Stimulated activated CD4-positive, alpha-beta T cell treated with anti-CD3 and anti-CD28 coated beads, Interleukin-1b, Interleukin-23, amount 100 ng/mL, for 24 hours (primary cell): ENCODE data around the gene MXI1.

ENCODE experiments used
- DNase-seq, 4 experiments: peaks; one replicate each; pipeline ENCODE4 v3.0.0-alpha.2; 2020; ENCODE audit warnings: low read depth in 4 of 4, low spot score in 1 of 4

Gene MXI1

GRCh38 chr10:110215286-110216170 is 8.1 kb downstream of the MXI1 start:
- DNase-seq = no peak

- DNase-seq = no peak
These were observed 8.8 kb downstream of the MXI1 start for GRCh38 chr10:110216240-110216639.

GRCh38 chr10:110216942-110217661 is 9.7 kb downstream of the MXI1 start:
- no peak for DNase-seq

GRCh38 chr10:110217662-110218008 is 10.2 kb downstream of the MXI1 start:
- DNase-seq = no peak

GRCh38 chr10:110218632-110219031 is 11.2 kb downstream of the MXI1 start:
- no peak for DNase-seq

- DNase-seq = no peak
These were observed 12.5 kb downstream of the MXI1 start for GRCh38 chr10:110219884-110220283.

- no peak for DNase-seq
These were observed 13.0 kb downstream of the MXI1 start for GRCh38 chr10:110220398-110220797.

- DNase-seq = no peak
These were observed 13.8 kb downstream of the MXI1 start for GRCh38 chr10:110221044-110221720.

- DNase-seq = peak in 2 of 4 experiments; percentile 63 to 74
These were observed 14.4 kb downstream of the MXI1 start for GRCh38 chr10:110221721-110222261.

GRCh38 chr10:110222641-110223297 is 15.4 kb downstream of the MXI1 start:
- DNase-seq = no peak

GRCh38 chr10:110223298-110223925 is 16.0 kb downstream of the MXI1 start:
- DNase-seq = no peak

- DNase-seq = no peak
These were observed 17.6 kb downstream of the MXI1 start for GRCh38 chr10:110224992-110225391.

GRCh38 chr10:110225441-110225755 is 18.0 kb downstream of the MXI1 start:
- DNase-seq = no peak

- DNase-seq = peak; percentile 67 to 83 (median 74)
These were observed 18.5 kb downstream of the MXI1 start for GRCh38 chr10:110225756-110226542.

- DNase-seq = peak in 3 of 4 experiments; percentile 72 to 88 (median 80)
These were observed 19.1 kb downstream of the MXI1 start for GRCh38 chr10:110226543-110226925.

GRCh38 chr10:110226926-110227641 is 19.7 kb downstream of the MXI1 start:
- DNase-seq = peak in 2 of 4 experiments; percentile 53 to 72

- DNase-seq = no peak
These were observed 20.7 kb downstream of the MXI1 start for GRCh38 chr10:110228066-110228465.

- DNase-seq = no peak
These were observed 21.8 kb downstream of the MXI1 start for GRCh38 chr10:110229155-110229554.

GRCh38 chr10:110233846-110234245 is 26.4 kb downstream of the MXI1 start:
- no peak for DNase-seq
